ENCODE results near the gene TFDP1. TPM values are rescaled to one million over a fixed set of nuclear protein-coding genes. Genes with fewer than 3 reads are reported as not detected.

The TFDP1 gene
- total and polyA plus RNA-seq, 2 of the 4 experiments (the other 2 are of a cell fraction) = 59.3 to 97.0 TPM

GRCh38 chr13:113651511-113652403, 67.2 kb downstream of the TFDP1 start:
- Histone ChIP-seq H3K9ac (ENCODE audit: low read depth, low read length) (no peak overlapping the region), H3K4ac (ENCODE audit: low read depth, low read length) (no peak overlapping the region), H2BK120ac (ENCODE audit: low read depth, low read length) (no peak overlapping the region), H3K27me3 (ENCODE audit: control insufficient read depth, insufficient read depth, low read length) (no peaks in the 10 kb centered on the region), H3K27ac (ENCODE audit: insufficient read depth, low read length) (no peak overlapping the region), H3K4me3 (ENCODE audit: insufficient read depth, low read depth, low read length) (no peak overlapping the region), H3K4me2 (ENCODE audit: low read depth, low read length) (no peak overlapping the region), H2AK9ac (replicated peaks; ENCODE audit: low read depth, low read length, poor library complexity) (no peak overlapping the region), H3K56ac (ENCODE audit: extremely low read depth, insufficient read depth, low read length) (no peak overlapping the region), H3K9me3 (ENCODE audit: control insufficient read depth, insufficient read depth, low read length) (no peaks in the 10 kb centered on the region), H2BK20ac (ENCODE audit: low read depth, low read length) (no peak overlapping the region), H2AK5ac (ENCODE audit: low read depth, low read length) (no peak overlapping the region), H3K23ac (ENCODE audit: low read depth, low read length) (no peak overlapping the region), H4K8ac (ENCODE audit: low read depth in 2 of 2, low read length in 2 of 2) (no peak overlapping the region), H3K9me1 (ENCODE audit: insufficient read depth, low read length) (0 out of 2 replicates have a peak, but pooled peaks cover 4% of the 10 kb centered on the region), H3K79me1 (ENCODE audit: low read depth in 1 of 2, low read length in 2 of 2) (no peaks in the 10 kb centered on the region), H3K14ac (replicated peaks; ENCODE audit: low read depth, low read length) (no peak overlapping the region), H2AFZ (replicated peaks; ENCODE audit: low read length, poor library complexity) (no peak overlapping the region), H3K36me3 (ENCODE audit: control insufficient read depth, insufficient read depth, low read length) (no peaks in the 10 kb centered on the region), H3K4me1 (ENCODE audit: control insufficient read depth, insufficient read depth, low read length) (peaks cover 2% of the 10 kb centered on the region; the same call in 1 of the 2 replicates), H3K18ac (ENCODE audit: low read depth, low read length) (no peak overlapping the region), H2BK15ac (ENCODE audit: low read depth, low read length) (no peak overlapping the region), H2BK5ac (ENCODE audit: low read depth, low read length, poor library complexity, severe bottlenecking) (no peak overlapping the region), H4K5ac (ENCODE audit: low read depth, low read length) (no peak overlapping the region), H4K20me1 (ENCODE audit: insufficient read depth, low read length) (no peaks in the 10 kb centered on the region; the same call in 1 of the 2 replicates), H4K91ac (ENCODE audit: insufficient read depth, low read depth, low read length) (no peak overlapping the region)
- ChIA-PET CTCF (no interaction called here), POLR2A (ENCODE audit: unreplicated experiment) (no interaction called here)
- no TSS peak for BruUV-seq (replicated peaks)
- DNase-seq = no peak
- no peak for ATAC-seq (ENCODE audit: low read depth)
- intact Hi-C loops (cut with micrococcal nuclease) (no loop called here), dilution Hi-C loops (cut with HindIII; ENCODE audit: low sequenced_read_pairs, unreplicated experiment) (no loop called here), in situ Hi-C loops (cut with MboI; ENCODE audit: low sequenced_read_pairs) (no loop called here)
- TF ChIP-seq CTCF (conservative IDR thresholded peaks at IDR 0.05; ENCODE audit: low read depth, low read length) (no peak), MXI1 (IDR thresholded peaks at IDR 0.05; ENCODE audit: borderline replicate concordance, low read depth, low read length) (no peak), RCOR1 (IDR thresholded peaks at IDR 0.05; ENCODE audit: insufficient replicate concordance, low read length) (no peak), CEBPB (IDR thresholded peaks at IDR 0.05; ENCODE audit: low read depth, low read length) (no peak)
- TF ChIP-seq, protein P1, sequence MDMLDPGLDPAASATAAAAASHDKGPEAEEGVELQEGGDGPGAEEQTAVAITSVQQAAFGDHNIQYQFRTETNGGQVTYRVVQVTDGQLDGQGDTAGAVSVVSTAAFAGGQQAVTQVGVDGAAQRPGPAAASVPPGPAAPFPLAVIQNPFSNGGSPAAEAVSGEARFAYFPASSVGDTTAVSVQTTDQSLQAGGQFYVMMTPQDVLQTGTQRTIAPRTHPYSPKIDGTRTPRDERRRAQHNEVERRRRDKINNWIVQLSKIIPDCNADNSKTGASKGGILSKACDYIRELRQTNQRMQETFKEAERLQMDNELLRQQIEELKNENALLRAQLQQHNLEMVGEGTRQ (IDR thresholded peaks at IDR 0.05; ENCODE audit: low read depth, low read length) = no peak
- 85% methylated on average over 21 of the region's 37 CpGs; no CpG with 5 or more reads in 1 of the 2 experiments for WGBS, 2 experiments (ENCODE audit: extremely low coverage in 2 of 2, insufficient read length in 1 of 2)
